HCT116 (cell line): Measurements from ENCODE around the gene COL21A1.

ENCODE experiments used
- POLR2A ChIP-seq: IDR thresholded peaks from 2 replicates; pipeline ENCODE4 v1.7.0; 2011; ENCODE audit warnings: borderline replicate concordance; ENCODE audit not compliant: insufficient read depth, insufficient read length; ENCODE audit errors: extremely low read depth
- SIN3A ChIP-seq: IDR thresholded peaks from 2 replicates; pipeline ENCODE4 v1.6.1; 2012; ENCODE audit warnings: low read depth
- TCF7L2 ChIP-seq: IDR thresholded peaks from 2 replicates; pipeline ENCODE4 v1.7.0; 2011; ENCODE audit warnings: borderline replicate concordance, inconsistent platforms; ENCODE audit not compliant: insufficient read depth, insufficient read length; ENCODE audit errors: extremely low read depth
- ZNF274 ChIP-seq: fragments of 200-500 bp; sonication (Bioruptor generic); IDR thresholded peaks from 2 replicates; pipeline ENCODE4 v1.6.1; 2014; ENCODE audit warnings: mild to moderate bottlenecking, low read depth, low read length, inconsistent platforms
- TF ChIP-seq, protein P1 (sequence below), 3 experiments: fragments of 200-600 bp in 1 of 3; sonication (generic) in 1 of 3; IDR thresholded peaks in 2 of 3; conservative IDR thresholded peaks in 1 of 3; 2 replicates each; pipeline ENCODE4 v1.5.1; 2012 to 2017; ENCODE audit warnings: low read depth in 2 of 3, low read length in 2 of 3, antibody characterized with exemption in 1 of 3, borderline replicate concordance in 1 of 3, control low read depth in 1 of 3, mild to moderate bottlenecking in 1 of 3, mixed read lengths in 1 of 3, mixed run types in 1 of 3, moderate library complexity in 1 of 3; ENCODE audit not compliant: insufficient read depth in 1 of 3

DNA sequence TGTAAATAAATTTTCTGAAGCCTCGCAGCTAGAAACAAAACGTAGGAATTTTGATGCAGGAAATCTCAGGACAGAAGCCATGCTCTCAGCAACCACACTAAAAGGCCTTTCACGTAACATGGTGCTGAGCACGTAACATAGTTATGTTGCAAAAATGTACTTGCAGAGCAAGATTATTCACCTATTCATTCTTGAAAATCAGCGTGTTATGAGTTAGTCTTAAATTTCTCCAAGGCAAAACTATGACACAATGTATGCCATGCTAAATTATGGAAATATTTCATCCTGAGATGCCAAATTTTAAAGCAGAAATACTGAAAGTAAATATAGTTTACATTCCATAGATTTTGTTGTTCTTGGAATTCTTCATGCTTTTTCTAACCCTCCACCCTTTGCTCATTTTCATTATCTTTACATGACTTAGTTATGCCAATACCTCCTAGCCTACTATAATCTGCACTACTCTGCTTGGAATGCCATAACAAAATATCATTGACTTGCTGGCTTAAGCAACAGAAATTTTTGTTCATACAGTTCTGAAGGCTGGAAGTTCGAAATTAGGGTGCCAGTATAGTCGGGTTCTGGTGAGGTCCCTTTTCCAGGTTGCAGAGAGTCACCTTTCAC, 192.2 kb downstream of the COL21A1 start:
- TF ChIP-seq, protein P1, sequence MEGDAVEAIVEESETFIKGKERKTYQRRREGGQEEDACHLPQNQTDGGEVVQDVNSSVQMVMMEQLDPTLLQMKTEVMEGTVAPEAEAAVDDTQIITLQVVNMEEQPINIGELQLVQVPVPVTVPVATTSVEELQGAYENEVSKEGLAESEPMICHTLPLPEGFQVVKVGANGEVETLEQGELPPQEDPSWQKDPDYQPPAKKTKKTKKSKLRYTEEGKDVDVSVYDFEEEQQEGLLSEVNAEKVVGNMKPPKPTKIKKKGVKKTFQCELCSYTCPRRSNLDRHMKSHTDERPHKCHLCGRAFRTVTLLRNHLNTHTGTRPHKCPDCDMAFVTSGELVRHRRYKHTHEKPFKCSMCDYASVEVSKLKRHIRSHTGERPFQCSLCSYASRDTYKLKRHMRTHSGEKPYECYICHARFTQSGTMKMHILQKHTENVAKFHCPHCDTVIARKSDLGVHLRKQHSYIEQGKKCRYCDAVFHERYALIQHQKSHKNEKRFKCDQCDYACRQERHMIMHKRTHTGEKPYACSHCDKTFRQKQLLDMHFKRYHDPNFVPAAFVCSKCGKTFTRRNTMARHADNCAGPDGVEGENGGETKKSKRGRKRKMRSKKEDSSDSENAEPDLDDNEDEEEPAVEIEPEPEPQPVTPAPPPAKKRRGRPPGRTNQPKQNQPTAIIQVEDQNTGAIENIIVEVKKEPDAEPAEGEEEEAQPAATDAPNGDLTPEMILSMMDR (IDR thresholded peaks at IDR 0.05 in 2 of 3, conservative IDR thresholded peaks at IDR 0.05 in 1 of 3; ENCODE audit: borderline replicate concordance in 1 of 3, insufficient read depth in 1 of 3, low read depth in 2 of 3, low read length in 2 of 3), result no peak
- no peak for TF ChIP-seq ZNF274
- no peak for TF ChIP-seq SIN3A
- no peak for TF ChIP-seq TCF7L2
- no peak for TF ChIP-seq POLR2A
